Body of pancreas (tissue), 4 donors: ENCODE data around the gene CDKAL1.

ENCODE experiments used
- CTCF ChIP-seq, 7 experiments: fragments of 450-650 bp in 4 of 7; fragments of 200-600 bp in 3 of 7; sonication (generic) in 3 of 7; IDR thresholded peaks; one replicate each; pipeline ENCODE4 v1.5.1; 2016 to 2019; ENCODE audit warnings: antibody characterized with exemption in 7 of 7
- POLR2A ChIP-seq, 3 donors: fragments of 450-650 bp; IDR thresholded peaks; one replicate each; pipeline ENCODE4 v1.6.1; 2016; ENCODE audit warnings: antibody characterized with exemption in 3 of 3, mild to moderate bottlenecking in 2 of 3

- TF ChIP-seq CTCF (IDR thresholded peaks at IDR 0.05), result no peak
- no peak for TF ChIP-seq POLR2A (IDR thresholded peaks at IDR 0.05)
Measured at GRCh38 chr6:20998748-20999448, 464.6 kb downstream of the CDKAL1 start.
